Spleen (tissue), 7 donors: ENCODE measurements around the gene NSD2.

Experiments
- CTCF ChIP-seq, 11 experiments: fragments of 200-600 bp in 7 of 11; fragments of 450-650 bp in 4 of 11; sonication (generic) in 4 of 11; IDR thresholded peaks in 8 of 11; conservative IDR thresholded peaks in 3 of 11; 1 replicate in 7 of 11; 2 replicates in 4 of 11; pipeline versions ENCODE4 v1.4.0 to v1.8.0; 2016 to 2021; ENCODE audit warnings: antibody characterized with exemption in 11 of 11, inconsistent platforms in 4 of 11, mild to moderate bottlenecking in 1 of 11
- POLR2A ChIP-seq, 3 donors: fragments of 450-650 bp; IDR thresholded peaks; one replicate each; pipeline ENCODE4 v1.5.1; 2017; ENCODE audit warnings: antibody characterized with exemption in 3 of 3, mild to moderate bottlenecking in 1 of 3
- POLR2AphosphoS5 ChIP-seq, 3 donors: sonication (generic); formaldehyde crosslinking; IDR thresholded peaks; one replicate each; pipeline ENCODE4 v1.5.1; 2017; ENCODE audit warnings: antibody characterized with exemption in 3 of 3
- donor health status: DM: no; HTN: no; CAD: no; lungs with moderate emphysema.
- donor health status: DM: no; HTN: no; CAD: no.
- donor health status: DM: no; HTN: no; CAD: no.

GRCh38 chr4:1993169-1993516 is 122.0 kb downstream of the NSD2 start:
- no peak for TF ChIP-seq CTCF (IDR thresholded peaks at IDR 0.05 in 8 of 11, conservative IDR thresholded peaks at IDR 0.05 in 3 of 11)
- no peak for TF ChIP-seq POLR2A (IDR thresholded peaks at IDR 0.05)
- TF ChIP-seq POLR2AphosphoS5 (IDR thresholded peaks at IDR 0.05) = no peak
